K562 (cell line): ENCODE measurements around the gene CERS1. TPM values are rescaled to one million over a fixed set of nuclear protein-coding genes. Genes with fewer than 3 reads are reported as not detected.

ENCODE experiments used
- BACH1 ChIP-seq: fragments of 200-800 bp; sonication (Bioruptor generic); IDR thresholded peaks from 2 replicates; pipeline ENCODE4 v1.6.1; 2016; ENCODE audit warnings: missing genetic modification characterization, missing compliant biosample characterization
- CAMTA2 ChIP-seq: fragments of 250-450 bp; sonication (Bioruptor Pico); conservative IDR thresholded peaks from 2 replicates; pipeline ENCODE4 v1.5.1; 2022
- HNRNPH1 ChIP-seq: fragments of 200-400 bp; formaldehyde crosslinking; optimal IDR thresholded peaks from 2 replicates; pipeline ENCODE3; 2017; ENCODE audit warnings: low read depth, mild to moderate bottlenecking, low read length, moderate library complexity
- LARP7 ChIP-seq: fragments of 450-650 bp; IDR thresholded peaks from 2 replicates; pipeline ENCODE4 v1.6.1; 2016
- MEF2D ChIP-seq: conservative IDR thresholded peaks from 2 replicates; pipeline ENCODE4 v1.6.1; 2016; ENCODE audit warnings: low read depth, missing genetic modification characterization, missing compliant biosample characterization
- NR2C2 ChIP-seq, 2 experiments: fragments of 200-800 bp in 1 of 2; sonication (Bioruptor generic) in 1 of 2; sonication (generic) in 1 of 2; formaldehyde crosslinking in 1 of 2; IDR thresholded peaks; 2 replicates each; pipeline versions ENCODE4 v1.6.1 to v1.8.0; 2016 to 2022; ENCODE audit warnings: mild to moderate bottlenecking in 1 of 2, missing compliant biosample characterization in 1 of 2, missing genetic modification characterization in 1 of 2, missing genetic modification reagents in 1 of 2
- SLC30A9 ChIP-seq: fragments of 250-450 bp; sonication (Bioruptor Pico); IDR thresholded peaks from 2 replicates; pipeline ENCODE4 v1.8.0; 2022; ENCODE audit warnings: mild to moderate bottlenecking, moderate library complexity
- ZBTB1 ChIP-seq: sonication (generic); formaldehyde crosslinking; IDR thresholded peaks from 2 replicates; pipeline ENCODE4 v1.8.1; 2023; ENCODE audit warnings: missing genetic modification reagents, low read depth, mild to moderate bottlenecking, borderline replicate concordance
- ZNF253 ChIP-seq: fragments of 250-450 bp; sonication (Bioruptor Pico); conservative IDR thresholded peaks from 2 replicates; pipeline ENCODE4 v1.6.1; 2021; ENCODE audit warnings: mild to moderate bottlenecking
- ZNF57 ChIP-seq: fragments of 450-650 bp; formaldehyde crosslinking; IDR thresholded peaks from 2 replicates; pipeline ENCODE4 v1.4.0; 2020; ENCODE audit warnings: mild to moderate bottlenecking, moderate library complexity
- ZNF589 ChIP-seq: fragments of 200-800 bp; sonication (Bioruptor generic); IDR thresholded peaks from 2 replicates; pipeline ENCODE4 v1.6.1; 2016; ENCODE audit warnings: low read depth, missing genetic modification characterization, missing compliant biosample characterization
- ZSCAN32 ChIP-seq: fragments of 450-650 bp; formaldehyde crosslinking; IDR thresholded peaks from 2 replicates; pipeline ENCODE4 v1.4.0; 2020; ENCODE audit warnings: mild to moderate bottlenecking, moderate library complexity
- polyA plus RNA-seq, 8 experiments: library from polyadenylated mRNA; depleted of rRNA in 4 of 8; stranded (reverse) in 5 of 8; unstranded in 3 of 8; fragments of >200 nt; fragmentation: Nextera tagmentation in 2 of 8; fragmentation: Illumina TruSeq in 1 of 8; extraction: Ambion mirVana in 2 of 8; extraction: Trizol in 1 of 8; gene quantifications; 2 replicates each; pipeline versions ENCODE4 v1.2.1 to v1.2.3, GENCODE V29; 2011 to 2014; ENCODE audit warnings: inconsistent platforms in 1 of 8, missing spikeins in 1 of 8
- total RNA-seq, 7 experiments: library from RNA; depleted of rRNA in 6 of 7; stranded (reverse); fragments of >200 nt in 6 of 7; fragmentation: Illumina TruSeq in 2 of 7; extraction: Trizol in 2 of 7; gene quantifications; 2 replicates each; pipeline versions ENCODE4 v1.2.1 to v1.2.3, GENCODE V29; 2011 to 2021; ENCODE audit warnings: low replicate concordance in 1 of 7
- TF ChIP-seq, protein P1 (sequence below): fragments of 450-650 bp; IDR thresholded peaks from 2 replicates; pipeline ENCODE4 v1.7.0; 2016; ENCODE audit warnings: borderline replicate concordance
- TF ChIP-seq, protein P2 (sequence below): fragments of 450-650 bp; IDR thresholded peaks from 2 replicates; pipeline ENCODE4 v1.6.1; 2016
- TF ChIP-seq, protein P3 (sequence below), 2 experiments: fragments of 250-450 bp in 1 of 2; fragments of 450-650 bp in 1 of 2; sonication (Bioruptor Pico) in 1 of 2; IDR thresholded peaks; 2 replicates each; pipeline versions ENCODE4 v1.6.1 to v1.8.0; 2016 to 2021; ENCODE audit warnings: mild to moderate bottlenecking in 2 of 2, moderate library complexity in 2 of 2, missing compliant biosample characterization in 1 of 2, missing genetic modification characterization in 1 of 2
- TF ChIP-seq, protein P4 (sequence below): fragments of 450-650 bp; IDR thresholded peaks from 2 replicates; pipeline ENCODE4 v1.6.1; 2016; ENCODE audit warnings: low read depth, mild to moderate bottlenecking, moderate library complexity
- TF ChIP-seq, protein P5 (sequence below), 2 experiments: IDR thresholded peaks; 2 replicates each; pipeline ENCODE4 v1.6.1; 2012; ENCODE audit warnings: improper control_type of control experiment in 2 of 2, low read depth in 2 of 2, low read length in 2 of 2, borderline replicate concordance in 1 of 2
- TF ChIP-seq, protein P6 (sequence below), 2 experiments: fragments of 450-650 bp in 1 of 2; sonication (generic) in 1 of 2; formaldehyde crosslinking in 1 of 2; IDR thresholded peaks in 1 of 2; conservative IDR thresholded peaks in 1 of 2; 2 replicates each; pipeline versions ENCODE4 v1.6.1 to v1.8.1; 2016 to 2023; ENCODE audit warnings: mild to moderate bottlenecking in 2 of 2, moderate library complexity in 2 of 2, inconsistent platforms in 1 of 2, missing genetic modification reagents in 1 of 2

The CERS1 gene
- total and polyA plus RNA-seq, 9 of the 15 experiments (the other 6 are each of a cell fraction or from before 2014, with no cell fraction given) = 0.33 to 1.5 (median 0.86) TPM; not detected in 2

DNA sequence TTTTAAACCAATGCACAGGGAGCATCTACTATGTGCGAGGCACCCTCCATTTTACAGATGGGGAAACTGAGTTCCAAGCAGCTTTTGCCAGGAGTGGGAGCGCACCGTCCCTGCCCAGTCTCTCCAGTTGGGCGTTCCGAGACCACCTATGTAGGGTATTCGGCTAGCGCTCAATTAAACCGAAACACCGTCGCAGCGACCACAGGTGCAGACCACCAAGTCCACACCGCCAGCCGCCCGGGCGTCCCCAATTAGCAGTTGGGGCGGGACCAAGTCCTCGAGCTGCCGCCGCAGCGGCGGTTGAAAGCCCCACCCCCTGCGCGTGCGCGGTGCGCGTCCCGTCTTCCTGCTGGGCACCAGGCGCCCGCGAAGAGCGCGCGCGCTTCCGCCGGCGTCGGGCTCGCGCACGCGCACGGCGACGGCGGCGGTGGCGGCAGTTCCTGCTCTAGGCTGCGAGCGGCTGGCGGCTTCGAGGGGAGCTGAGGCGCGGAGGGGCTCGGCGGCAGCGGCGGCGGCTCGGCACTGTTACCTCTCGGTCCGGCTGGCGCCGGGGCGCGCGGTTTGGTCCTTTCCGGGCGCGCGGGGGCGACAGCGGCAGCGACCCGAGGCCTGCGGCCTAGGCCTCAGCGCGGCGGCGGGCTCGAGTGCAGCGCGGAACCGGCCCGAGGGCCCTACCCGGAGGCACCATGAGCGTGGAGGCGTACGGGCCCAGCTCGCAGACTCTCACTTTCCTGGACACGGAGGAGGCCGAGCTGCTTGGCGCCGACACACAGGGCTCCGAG lies 64.2 kb downstream of the CERS1 start, which contains the start of gene UPF1 (continued):
- no peak for TF ChIP-seq ZNF253 (CRISPR knock-in tag)
- TF ChIP-seq ZSCAN32 (CRISPR knock-in tag) = no peak
- no peak for TF ChIP-seq ZNF57
- no peak for TF ChIP-seq ZNF589 (CRISPR knock-in tag)
- no peak for TF ChIP-seq SLC30A9 (CRISPR knock-in tag)
- TF ChIP-seq LARP7 = no peak
- no peak for TF ChIP-seq MEF2D (tag)
- TF ChIP-seq, protein P1, sequence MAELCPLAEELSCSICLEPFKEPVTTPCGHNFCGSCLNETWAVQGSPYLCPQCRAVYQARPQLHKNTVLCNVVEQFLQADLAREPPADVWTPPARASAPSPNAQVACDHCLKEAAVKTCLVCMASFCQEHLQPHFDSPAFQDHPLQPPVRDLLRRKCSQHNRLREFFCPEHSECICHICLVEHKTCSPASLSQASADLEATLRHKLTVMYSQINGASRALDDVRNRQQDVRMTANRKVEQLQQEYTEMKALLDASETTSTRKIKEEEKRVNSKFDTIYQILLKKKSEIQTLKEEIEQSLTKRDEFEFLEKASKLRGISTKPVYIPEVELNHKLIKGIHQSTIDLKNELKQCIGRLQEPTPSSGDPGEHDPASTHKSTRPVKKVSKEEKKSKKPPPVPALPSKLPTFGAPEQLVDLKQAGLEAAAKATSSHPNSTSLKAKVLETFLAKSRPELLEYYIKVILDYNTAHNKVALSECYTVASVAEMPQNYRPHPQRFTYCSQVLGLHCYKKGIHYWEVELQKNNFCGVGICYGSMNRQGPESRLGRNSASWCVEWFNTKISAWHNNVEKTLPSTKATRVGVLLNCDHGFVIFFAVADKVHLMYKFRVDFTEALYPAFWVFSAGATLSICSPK = no peak
- TF ChIP-seq, protein P2, sequence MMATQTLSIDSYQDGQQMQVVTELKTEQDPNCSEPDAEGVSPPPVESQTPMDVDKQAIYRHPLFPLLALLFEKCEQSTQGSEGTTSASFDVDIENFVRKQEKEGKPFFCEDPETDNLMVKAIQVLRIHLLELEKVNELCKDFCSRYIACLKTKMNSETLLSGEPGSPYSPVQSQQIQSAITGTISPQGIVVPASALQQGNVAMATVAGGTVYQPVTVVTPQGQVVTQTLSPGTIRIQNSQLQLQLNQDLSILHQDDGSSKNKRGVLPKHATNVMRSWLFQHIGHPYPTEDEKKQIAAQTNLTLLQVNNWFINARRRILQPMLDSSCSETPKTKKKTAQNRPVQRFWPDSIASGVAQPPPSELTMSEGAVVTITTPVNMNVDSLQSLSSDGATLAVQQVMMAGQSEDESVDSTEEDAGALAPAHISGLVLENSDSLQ = no peak
- TF ChIP-seq CAMTA2 (CRISPR knock-in tag) = peak; percentile 70; the same call in 1 of the 2 replicates
- TF ChIP-seq, protein P3, sequence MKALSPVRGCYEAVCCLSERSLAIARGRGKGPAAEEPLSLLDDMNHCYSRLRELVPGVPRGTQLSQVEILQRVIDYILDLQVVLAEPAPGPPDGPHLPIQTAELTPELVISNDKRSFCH (CRISPR knock-in tag; IDR thresholded peaks at IDR 0.05) = no peak
- TF ChIP-seq, protein P3 (tag; IDR thresholded peaks at IDR 0.05) = peak; percentile 60
- TF ChIP-seq BACH1 = no peak; the same call in 1 of the 2 replicates
- TF ChIP-seq HNRNPH1 = no peak
- peak; percentile 40; the same call in 1 of the 2 replicates for TF ChIP-seq NR2C2 (CRISPR knock-in tag; IDR thresholded peaks at IDR 0.05)
- TF ChIP-seq NR2C2 (tag; IDR thresholded peaks at IDR 0.05) = 0 out of 2 replicates have a peak, but pooled peaks have one; percentile 38
- peak; percentile 65; the same call in 1 of the 2 replicates for TF ChIP-seq ZBTB1 (CRISPR knock-in tag)
- TF ChIP-seq, protein P4, sequence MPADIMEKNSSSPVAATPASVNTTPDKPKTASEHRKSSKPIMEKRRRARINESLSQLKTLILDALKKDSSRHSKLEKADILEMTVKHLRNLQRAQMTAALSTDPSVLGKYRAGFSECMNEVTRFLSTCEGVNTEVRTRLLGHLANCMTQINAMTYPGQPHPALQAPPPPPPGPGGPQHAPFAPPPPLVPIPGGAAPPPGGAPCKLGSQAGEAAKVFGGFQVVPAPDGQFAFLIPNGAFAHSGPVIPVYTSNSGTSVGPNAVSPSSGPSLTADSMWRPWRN = no peak
- TF ChIP-seq, protein P5, sequence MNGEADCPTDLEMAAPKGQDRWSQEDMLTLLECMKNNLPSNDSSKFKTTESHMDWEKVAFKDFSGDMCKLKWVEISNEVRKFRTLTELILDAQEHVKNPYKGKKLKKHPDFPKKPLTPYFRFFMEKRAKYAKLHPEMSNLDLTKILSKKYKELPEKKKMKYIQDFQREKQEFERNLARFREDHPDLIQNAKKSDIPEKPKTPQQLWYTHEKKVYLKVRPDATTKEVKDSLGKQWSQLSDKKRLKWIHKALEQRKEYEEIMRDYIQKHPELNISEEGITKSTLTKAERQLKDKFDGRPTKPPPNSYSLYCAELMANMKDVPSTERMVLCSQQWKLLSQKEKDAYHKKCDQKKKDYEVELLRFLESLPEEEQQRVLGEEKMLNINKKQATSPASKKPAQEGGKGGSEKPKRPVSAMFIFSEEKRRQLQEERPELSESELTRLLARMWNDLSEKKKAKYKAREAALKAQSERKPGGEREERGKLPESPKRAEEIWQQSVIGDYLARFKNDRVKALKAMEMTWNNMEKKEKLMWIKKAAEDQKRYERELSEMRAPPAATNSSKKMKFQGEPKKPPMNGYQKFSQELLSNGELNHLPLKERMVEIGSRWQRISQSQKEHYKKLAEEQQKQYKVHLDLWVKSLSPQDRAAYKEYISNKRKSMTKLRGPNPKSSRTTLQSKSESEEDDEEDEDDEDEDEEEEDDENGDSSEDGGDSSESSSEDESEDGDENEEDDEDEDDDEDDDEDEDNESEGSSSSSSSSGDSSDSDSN (IDR thresholded peaks at IDR 0.05; ENCODE audit: borderline replicate concordance in 1 of 2, low read depth in 2 of 2, low read length in 2 of 2) = peak; percentile 100
- TF ChIP-seq, protein P6, sequence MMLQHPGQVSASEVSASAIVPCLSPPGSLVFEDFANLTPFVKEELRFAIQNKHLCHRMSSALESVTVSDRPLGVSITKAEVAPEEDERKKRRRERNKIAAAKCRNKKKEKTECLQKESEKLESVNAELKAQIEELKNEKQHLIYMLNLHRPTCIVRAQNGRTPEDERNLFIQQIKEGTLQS (IDR thresholded peaks at IDR 0.05) = no peak
- TF ChIP-seq, protein P6 (CRISPR knock-in tag; conservative IDR thresholded peaks at IDR 0.05) = no peak
